Measurements from ENCODE around the gene WWOX.

GRCh38 chr16:78183437-78184237, 84.2 kb downstream of the WWOX start:
- no peak for TF ChIP-seq CTCF (IDR thresholded peaks at IDR 0.05; ENCODE audit: poor library complexity, severe bottlenecking)
- TF ChIP-seq EZH2 (IDR thresholded peaks at IDR 0.05; ENCODE audit: borderline replicate concordance, insufficient read depth, low read length, poor library complexity, severe bottlenecking) = no peak
- TF ChIP-seq TAF1 (IDR thresholded peaks at IDR 0.05; ENCODE audit: low read depth) = no peak
- no peak for TF ChIP-seq POLR2AphosphoS5 (IDR thresholded peaks at IDR 0.05)
- TF ChIP-seq MXI1 (conservative IDR thresholded peaks at IDR 0.05; ENCODE audit: poor library complexity, severe bottlenecking) = no peak
- no peak for TF ChIP-seq EP300 (conservative IDR thresholded peaks at IDR 0.05; ENCODE audit: poor library complexity, severe bottlenecking)
- no peak for TF ChIP-seq REST (IDR thresholded peaks at IDR 0.05; ENCODE audit: borderline replicate concordance)
- no peak for TF ChIP-seq RAD21 (conservative IDR thresholded peaks at IDR 0.05)
- TF ChIP-seq SMC3 (conservative IDR thresholded peaks at IDR 0.05; ENCODE audit: poor library complexity) = no peak

All from neural cell (in vitro differentiated cells).